PC-9 (cell line): ENCODE data around the gene HOXD3. TPM values are rescaled to one million over a fixed set of nuclear protein-coding genes. Genes with fewer than 3 reads are reported as not detected.

Experiments used
- BruUV-seq: library from RNA; stranded (reverse); fragments of 400-500 nt; replicated peaks from 2 replicates; lab custom pipeline; 2021; lab: Mats Ljungman, UMichigan
- CTCF ChIA-PET: fragments of 300-600 bp; sonication (Branson Sonifier 250); formaldehyde crosslinking; loops from one replicate; lab custom pipeline; 2022; ENCODE audit warnings: antibody characterized with exemption; lab: Charles Lee
- POLR2A ChIA-PET: fragments of 300-600 bp; sonication (Branson Sonifier 250); formaldehyde crosslinking; loops from one replicate; lab custom pipeline; 2022; ENCODE audit warnings: antibody characterized with exemption; ENCODE audit not compliant: unreplicated experiment; lab: Charles Lee
- DNase-seq, 2 experiments: peaks; one replicate each; pipeline versions ENCODE4 v3.0.0 to v3.0.0-alpha.2; 2015 to 2022; ENCODE audit warnings: mixed read lengths in 1 of 2
- H2AFZ ChIP-seq: fragments of 200-600 bp; sonication (generic); 2 replicates; pipeline ENCODE4 v1.8.1; 2017; ENCODE audit warnings: antibody characterized with exemption
- H3F3A ChIP-seq: fragments of 200-600 bp; sonication (generic); 2 replicates; pipeline ENCODE4 v1.8.1; 2017; ENCODE audit warnings: antibody characterized with exemption, mild to moderate bottlenecking, low read depth; ENCODE audit not compliant: insufficient read depth
- H3K27ac ChIP-seq: fragments of 200-600 bp; sonication (generic); 2 replicates; pipeline ENCODE4 v1.6.1; 2016; ENCODE audit warnings: mixed run types
- H3K27me3 ChIP-seq: fragments of 200-600 bp; sonication (generic); 2 replicates; pipeline ENCODE4 v1.6.1; 2016; ENCODE audit warnings: low read depth, mixed run types; ENCODE audit not compliant: insufficient read depth
- H3K36me3 ChIP-seq: fragments of 200-600 bp; sonication (generic); 2 replicates; pipeline ENCODE4 v1.6.1; 2016; ENCODE audit warnings: low read depth, mixed run types
- H3K4me1 ChIP-seq: fragments of 200-600 bp; sonication (generic); replicated peaks from 2 replicates; pipeline ENCODE4 v1.6.1; 2016; ENCODE audit warnings: mixed run types; ENCODE audit not compliant: insufficient read depth
- H3K4me2 ChIP-seq: fragments of 200-600 bp; sonication (generic); 2 replicates; pipeline ENCODE4 v1.6.1; 2017; ENCODE audit warnings: mixed run types
- H3K4me3 ChIP-seq: fragments of 200-600 bp; sonication (generic); 2 replicates; pipeline ENCODE4 v1.6.1; 2016; ENCODE audit warnings: mixed run types
- H3K79me2 ChIP-seq: fragments of 200-600 bp; sonication (generic); 2 replicates; pipeline ENCODE4 v1.6.1; 2017; ENCODE audit warnings: low read depth, mixed run types
- H3K9me2 ChIP-seq: fragments of 200-600 bp; sonication (generic); 2 replicates; pipeline ENCODE4 v1.8.1; 2017; ENCODE audit warnings: mild to moderate bottlenecking; ENCODE audit not compliant: insufficient read depth
- H3K9me3 ChIP-seq: fragments of 200-600 bp; sonication (generic); 2 replicates; pipeline ENCODE4 v1.8.1; 2016; ENCODE audit warnings: low read depth; ENCODE audit not compliant: insufficient read depth
- H4K20me1 ChIP-seq: fragments of 200-600 bp; sonication (generic); 2 replicates; pipeline ENCODE4 v1.8.1; 2017; ENCODE audit not compliant: insufficient read depth
- CTCF ChIP-seq: fragments of 200-600 bp; sonication (generic); conservative IDR thresholded peaks from 2 replicates; pipeline ENCODE4 v1.6.1; 2017; ENCODE audit warnings: mixed run types, antibody characterized with exemption, mild to moderate bottlenecking, moderate library complexity
- EZH2 ChIP-seq: fragments of 200-600 bp; sonication (generic); IDR thresholded peaks from 2 replicates; pipeline ENCODE4 v1.8.0; 2017; ENCODE audit warnings: antibody characterized with exemption, low read depth
- intact Hi-C: fragments of 100-400 bp; cut with micrococcal nuclease; formaldehyde crosslinking; loops from one replicate; pipeline ENCODE4 v1.10.0; 2022; ENCODE audit not compliant: unreplicated experiment
- total RNA-seq: library from RNA; stranded (reverse); gene quantifications from 2 replicates; pipeline ENCODE4 v1.2.3, GENCODE V29; 2021

HOXD3 gene
- total RNA-seq, 1 experiment from 2014 or later: not detected

GRCh38 chr2:176127774-176128072 lies 29.4 kb upstream of the HOXD3 start:
- ChIA-PET POLR2A (no interaction called here), CTCF (interaction anchor here (0.6 to 2.9 kb wide), 8 partner anchors 327 to 1117 kb away, joined by 3 to 15 read pairs (median 12); no protein-coding TSS in a partner anchor)
- Histone ChIP-seq H3K27ac (no peak overlapping the region), H3K4me2 (no peak overlapping the region), H3K9me3 (no peaks in the 10 kb centered on the region), H2AFZ (no peak overlapping the region), H3K27me3 (peaks cover 52% of the 10 kb centered on the region), H3K79me2 (no peaks in the 10 kb centered on the region), H3K4me1 (no peaks in the 10 kb centered on the region), H3F3A (no peaks in the 10 kb centered on the region), H3K4me3 (no peak overlapping the region), H3K9me2 (no peaks in the 10 kb centered on the region), H4K20me1 (no peaks in the 10 kb centered on the region), H3K36me3 (no peaks in the 10 kb centered on the region)
- TF ChIP-seq EZH2: no peak
- TF ChIP-seq CTCF: no peak
- intact Hi-C loops: loop anchor here (1.0 to 5.0 kb wide), 8 partner anchors 327 to 1205 kb away; no protein-coding TSS in a partner anchor
- BruUV-seq: no TSS peak
- DNase-seq: no peak

GRCh38 chr2:176128172-176128981 lies 28.7 kb upstream of the HOXD3 start:
- Histone ChIP-seq H3K36me3 (no peaks in the 10 kb centered on the region), H2AFZ (no peak overlapping the region), H3F3A (no peaks in the 10 kb centered on the region), H3K79me2 (no peaks in the 10 kb centered on the region), H3K9me3 (no peaks in the 10 kb centered on the region), H4K20me1 (no peaks in the 10 kb centered on the region), H3K9me2 (no peaks in the 10 kb centered on the region), H3K27me3 (peaks cover 52% of the 10 kb centered on the region), H3K4me1 (no peaks in the 10 kb centered on the region), H3K27ac (no peak overlapping the region), H3K4me3 (no peak overlapping the region), H3K4me2 (no peak overlapping the region)
- CTCF ChIA-PET: interaction anchor here (0.6 to 2.9 kb wide), 6 partner anchors 327 to 526 kb away, joined by 3 to 15 read pairs (median 10); no protein-coding TSS in a partner anchor
- POLR2A ChIA-PET: interaction anchor here (0.6 kb wide), 1 partner anchor 508 kb away, joined by 3 read pairs; no protein-coding TSS in a partner anchor
- intact Hi-C loops: loop anchor here (5.0 kb wide), 1 partner anchor 1204 kb away; no protein-coding TSS in a partner anchor
- TF ChIP-seq EZH2 (no peak), CTCF (no peak)
- DNase-seq: no peak
- no TSS peak for BruUV-seq

- Histone ChIP-seq H3K9me3 (no peaks in the 10 kb centered on the region), H3K36me3 (no peaks in the 10 kb centered on the region), H3K4me3 (peak within 1 kb of the TSS; percentile 32; the same call in 1 of the 2 replicates), H3F3A (no peaks in the 10 kb centered on the region), H3K27ac (no peak within 1 kb of the TSS), H3K4me1 (no peaks in the 10 kb centered on the region), H2AFZ (no peak within 1 kb of the TSS; the same call in 1 of the 2 replicates), H3K79me2 (no peaks in the 10 kb centered on the region), H3K9me2 (no peaks in the 10 kb centered on the region), H4K20me1 (no peaks in the 10 kb centered on the region), H3K4me2 (peak within 1 kb of the TSS; percentile 63), H3K27me3 (peaks cover 51% of the 10 kb centered on the region)
- no TSS peak for BruUV-seq
- peak in 1 of 2 experiments; percentile 39 for DNase-seq
- POLR2A ChIA-PET: interaction anchor here (0.6 kb wide), 1 partner anchor 508 kb away, joined by 3 read pairs; no protein-coding TSS in a partner anchor
- intact Hi-C loops: loop anchor here (5.0 kb wide), 1 partner anchor 1203 kb away; no protein-coding TSS in a partner anchor
- TF ChIP-seq EZH2 (no peak), CTCF (no peak)
- CTCF ChIA-PET: interaction anchor here (0.9 to 2.9 kb wide), 3 partner anchors 425 to 523 kb away, joined by 3 to 14 read pairs (median 3); no protein-coding TSS in a partner anchor
Observed at GRCh38 chr2:176128982-176129796, 27.9 kb upstream of the HOXD3 start, which contains the start of gene HOXD8. TSS of gene HOXD8 (plus strand) at chr2:176129705. CDS start at chr2:176130367, 662 bp downstream.
